HG02970 (cell line): ENCODE results near the gene SLC17A9.
"Not testable (repeated sequence)": the region's sequence is repeated elsewhere in the genome, so short reads cannot be mapped to it uniquely, and the experiment has no call there.

Source experiments
- ATAC-seq: cut with Tn5 transposase; IDR thresholded peaks from one replicate; pipeline ENCODE4 v1.9.1; 2021; ENCODE audit warnings: mild to moderate bottlenecking, moderate library complexity, moderate number of reproducible peaks; ENCODE audit not compliant: unreplicated experiment, low FRiP score

The SLC17A9 gene

GRCh38 chr20:62920039-62920645, 32.4 kb upstream of the SLC17A9 start:
- no peak for ATAC-seq

- no peak for ATAC-seq
These were observed 31.3 kb upstream of the SLC17A9 start for GRCh38 chr20:62921119-62921687.

- ATAC-seq: no peak
These were observed 30.0 kb upstream of the SLC17A9 start for GRCh38 chr20:62922451-62922921.

DNA sequence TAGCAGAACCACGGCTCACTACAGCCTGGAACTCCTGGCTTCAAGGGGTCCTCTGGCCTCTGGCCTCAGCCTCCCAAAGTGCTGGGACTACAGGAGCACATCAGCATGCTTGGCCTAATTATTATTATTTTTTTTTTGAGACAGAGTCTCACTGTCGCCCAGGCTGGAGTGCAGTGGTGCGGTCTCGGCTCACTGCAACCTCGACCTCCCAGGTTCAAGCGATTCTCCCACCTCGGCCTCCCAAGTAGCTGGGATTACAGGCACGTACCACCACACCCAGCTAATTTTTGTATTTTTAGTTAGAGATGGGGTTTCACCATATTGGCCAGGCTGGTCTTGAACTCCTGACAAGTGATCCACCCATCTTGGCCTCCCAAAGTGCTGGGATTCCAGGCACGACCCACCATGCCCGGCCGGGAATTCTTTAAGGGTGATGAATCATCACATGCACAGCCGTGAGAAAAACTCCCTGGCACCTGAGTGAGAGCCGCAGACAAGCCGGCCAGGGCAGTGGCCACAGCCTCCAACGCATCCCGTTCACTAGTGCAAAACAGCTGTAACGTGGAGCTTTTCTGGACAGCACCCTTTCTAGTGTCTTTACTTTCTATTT, 29.3 kb upstream of the SLC17A9 start:
- ATAC-seq: not testable (repeated sequence)

DNA sequence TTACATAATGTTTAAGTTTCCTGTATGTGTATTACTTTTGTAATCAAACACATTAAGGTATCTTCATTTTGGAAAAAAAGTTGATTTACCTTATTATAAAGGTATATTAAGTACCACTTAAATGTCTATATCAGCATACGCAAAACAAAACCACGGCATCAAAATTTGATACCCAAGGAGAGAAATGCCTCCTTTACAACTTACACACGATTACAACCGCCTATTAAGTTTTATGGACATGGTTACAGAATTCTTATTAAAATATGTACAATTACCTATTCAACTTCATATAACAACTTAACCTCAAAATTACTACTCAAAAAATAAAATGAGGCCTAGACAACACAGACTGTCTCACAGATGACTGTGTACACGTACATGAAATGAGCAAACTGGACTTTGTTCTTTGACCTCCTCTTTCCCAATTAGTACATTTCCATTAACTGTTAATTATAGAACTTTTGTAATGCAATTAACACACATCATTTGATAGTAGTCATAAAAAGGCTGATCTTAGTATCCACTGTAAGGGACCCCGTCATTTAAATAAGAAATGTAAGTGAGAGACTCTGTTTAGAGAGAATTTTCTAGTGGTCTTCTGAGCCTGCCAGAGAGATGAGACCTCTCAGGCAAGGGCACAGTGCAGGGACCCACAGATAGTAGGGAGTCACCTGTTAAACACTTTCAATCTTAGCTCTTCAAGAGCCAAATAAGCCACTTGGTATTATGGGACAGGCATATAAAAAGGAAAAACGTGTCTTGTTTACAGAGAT, 28.7 kb upstream of the SLC17A9 start:
- no peak for ATAC-seq

DNA sequence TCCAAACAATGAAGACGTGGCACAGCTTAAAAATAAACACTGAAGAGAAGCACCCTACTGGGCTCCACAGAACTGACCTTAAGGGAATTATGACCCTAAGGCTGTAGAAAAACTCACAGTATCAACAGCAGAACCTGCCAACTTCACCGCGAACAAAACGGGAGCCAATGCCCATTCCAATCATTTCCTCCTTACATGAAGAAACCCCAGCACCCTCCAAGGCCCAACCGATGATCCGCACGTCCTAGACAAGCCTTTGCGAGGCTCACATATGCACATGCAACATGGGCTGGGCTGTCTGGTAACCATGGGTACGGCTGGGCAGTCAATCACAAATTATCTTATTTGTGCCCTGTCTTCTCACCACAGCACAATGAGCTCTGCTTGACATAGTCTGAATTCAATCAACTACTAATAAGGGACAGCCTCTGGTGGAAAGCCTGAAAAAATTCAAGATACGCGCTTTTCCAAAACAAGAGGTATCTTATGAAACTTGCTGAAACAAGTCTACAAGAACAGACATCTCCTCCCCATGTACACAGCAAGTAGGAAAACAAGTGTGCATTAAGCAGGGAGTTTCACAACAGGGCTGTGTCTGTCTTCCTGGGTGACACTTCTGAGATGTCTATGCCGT, 27.9 kb upstream of the SLC17A9 start:
- ATAC-seq: no peak

DNA sequence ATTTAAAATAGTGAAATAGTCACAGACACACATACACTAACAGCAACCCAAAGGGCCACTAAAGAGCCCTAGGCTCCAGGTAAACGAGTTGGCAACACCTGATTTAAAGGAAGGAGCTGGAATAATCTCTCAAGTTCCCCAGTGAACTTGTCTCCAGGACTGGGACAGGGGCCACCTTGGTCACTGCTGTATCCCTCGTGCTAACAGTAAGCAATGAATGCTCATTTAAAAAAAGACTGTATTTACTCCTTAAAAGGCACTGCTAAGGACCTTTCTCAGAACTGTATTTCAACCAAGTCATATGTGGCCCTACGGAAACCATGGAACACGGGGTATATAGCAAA, 27.5 kb upstream of the SLC17A9 start:
- no peak for ATAC-seq

DNA sequence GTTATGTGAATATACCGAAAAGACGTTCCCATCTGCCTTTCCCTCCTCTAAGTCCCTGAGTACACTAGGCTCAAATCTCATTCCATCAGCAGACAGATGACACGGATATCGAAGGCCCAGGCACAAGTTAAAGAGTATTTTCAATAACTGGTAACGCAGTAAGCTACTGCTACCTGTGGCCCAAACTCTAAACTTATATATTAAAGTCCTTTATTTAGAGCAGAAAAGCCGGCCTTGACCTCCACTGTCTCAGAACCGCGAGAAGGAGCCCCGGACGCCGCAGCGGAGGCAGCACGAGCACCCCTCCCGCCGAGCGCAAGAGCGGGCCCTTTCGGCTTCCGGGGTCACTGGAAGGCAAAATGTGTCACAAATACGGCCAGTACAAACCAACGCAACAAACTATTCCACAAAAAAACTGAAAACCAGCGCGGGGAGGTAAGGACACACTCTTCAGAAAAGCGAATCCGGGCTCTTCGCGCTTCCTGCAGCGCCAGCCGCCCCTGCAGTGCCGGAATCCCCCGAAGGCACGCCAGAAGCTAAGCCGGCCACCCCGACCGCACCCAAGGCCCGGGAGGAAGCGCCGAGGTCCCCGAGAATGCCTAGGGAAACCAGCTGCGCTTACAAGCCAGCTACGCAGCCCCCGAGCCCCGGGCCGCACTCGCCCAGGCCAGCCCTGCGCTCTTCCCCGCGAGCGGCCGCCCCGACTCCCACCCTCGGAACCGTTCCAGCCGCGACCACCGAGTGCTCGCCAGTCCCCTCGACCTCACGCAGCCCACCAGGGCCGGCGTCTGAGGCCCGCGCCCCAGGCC, 26.9 kb upstream of the SLC17A9 start:
- peak; percentile 21 for ATAC-seq

GRCh38 chr20:62926229-62927127, 26.0 kb upstream of the SLC17A9 start, which contains the start of gene DIDO1:
TSS of gene DIDO1 (minus strand) at chr20:62926505.
- ATAC-seq: peak; percentile 72

GRCh38 chr20:62927128-62927705, 25.3 kb upstream of the SLC17A9 start:
- no peak for ATAC-seq

- ATAC-seq: no peak
These were observed 24.1 kb upstream of the SLC17A9 start for GRCh38 chr20:62928246-62928939.

- no peak for ATAC-seq
These were observed 23.4 kb upstream of the SLC17A9 start for GRCh38 chr20:62929051-62929538.

- no peak for ATAC-seq
These were observed 21.0 kb upstream of the SLC17A9 start for GRCh38 chr20:62931464-62931863.

- ATAC-seq: no peak
These were observed 18.5 kb upstream of the SLC17A9 start for GRCh38 chr20:62933966-62934365.

- ATAC-seq: no peak
These were observed 17.1 kb upstream of the SLC17A9 start for GRCh38 chr20:62935204-62935967.

DNA sequence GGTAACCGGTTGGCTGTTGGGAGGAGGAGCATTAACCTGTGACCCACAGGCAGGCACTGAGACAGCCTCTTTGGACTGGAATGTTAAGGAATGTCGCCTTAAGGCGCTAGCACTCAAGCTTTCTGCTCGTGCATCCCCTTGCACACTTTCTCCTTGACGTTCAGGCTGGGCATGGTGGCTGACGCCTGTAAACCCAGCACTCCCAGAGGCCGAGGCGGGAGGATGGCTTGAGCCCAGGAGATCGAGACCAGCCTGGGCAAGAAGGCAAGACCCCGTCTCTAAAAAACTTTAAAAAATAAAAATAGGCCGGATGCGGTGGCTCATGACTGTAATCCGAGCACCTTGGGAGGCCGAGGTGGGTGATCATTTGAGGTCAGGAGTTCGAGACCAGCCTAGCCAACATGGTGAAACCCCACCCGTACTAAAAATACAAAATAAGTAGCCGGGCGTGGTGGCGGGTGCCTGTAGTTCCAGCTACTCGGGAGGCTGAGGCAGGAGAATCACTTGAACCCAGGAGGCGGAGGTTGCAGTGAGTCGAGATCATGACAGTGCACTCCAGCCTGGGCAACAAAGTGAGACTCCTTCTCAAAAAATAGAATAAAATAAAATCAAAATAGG, 16.4 kb upstream of the SLC17A9 start:
- ATAC-seq: no peak
